GM12892 (cell line): ENCODE results near the gene RGS9BP.

ENCODE experiments used
- POLR2A ChIP-seq: IDR thresholded peaks from 2 replicates; pipeline ENCODE4 v1.6.1; 2011; ENCODE audit warnings: low read depth, low read length, control low read depth
- POLR2AphosphoS5 ChIP-seq: IDR thresholded peaks from 2 replicates; pipeline ENCODE4 v1.6.1; 2011; ENCODE audit warnings: low read depth, low read length, control low read depth
- TAF1 ChIP-seq: IDR thresholded peaks from 2 replicates; pipeline ENCODE4 v1.6.1; 2011; ENCODE audit warnings: low read depth, mild to moderate bottlenecking, control low read depth, low read length, borderline replicate concordance

GRCh38 chr19:32638625-32639024, 37.0 kb upstream of the RGS9BP start:
- TF ChIP-seq POLR2AphosphoS5: no peak
- no peak for TF ChIP-seq POLR2A
- no peak for TF ChIP-seq TAF1
